RPMI8226 (cell line): ENCODE data around the gene ACAP1.

Experiments
- DNase-seq: peaks from one replicate; pipeline ENCODE4 v3.0.0-alpha.2; 2015

ACAP1 gene

GRCh38 chr17:7392696-7393612, 56.6 kb downstream of the ACAP1 start:
- no peak for DNase-seq

GRCh38 chr17:7393613-7394451, 57.5 kb downstream of the ACAP1 start:
- peak; percentile 46 for DNase-seq

- peak; percentile 87 for DNase-seq
These were observed 58.3 kb downstream of the ACAP1 start, which contains the start of gene PLSCR3 for GRCh38 chr17:7394452-7395191. PLSCR3 (minus strand) TSS chr17:7394525; CDS start chr17:7394110, 415 bp downstream.

- no peak for DNase-seq
These were observed 59.8 kb downstream of the ACAP1 start for GRCh38 chr17:7396147-7396546.

DNA sequence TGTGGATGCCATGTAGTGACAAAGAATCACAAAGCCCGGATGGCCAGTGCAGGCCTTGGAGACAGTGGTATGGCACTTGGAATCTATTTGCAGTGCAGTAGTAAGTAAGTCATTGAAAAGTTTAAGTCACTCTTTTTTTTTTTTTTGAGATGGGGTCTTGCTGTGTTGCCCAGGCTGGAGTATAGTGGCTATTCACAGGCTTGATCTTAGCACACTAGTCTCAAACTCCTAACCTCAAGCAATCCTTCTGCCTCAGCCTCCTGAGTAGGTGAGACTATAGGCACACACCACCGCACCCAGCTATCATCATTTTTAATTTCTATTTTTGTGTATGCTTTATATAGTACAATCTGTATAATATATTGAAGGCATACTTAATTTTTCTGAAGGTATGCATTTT, 62.3 kb downstream of the ACAP1 start:
- no peak for DNase-seq
